Germinal center (tissue), 1 donor: Measurements from ENCODE around the gene PKP1.
A peak's percentile ranks its signal among the peaks of the same experiment; 100 is the strongest.

ENCODE experiments used
- DNase-seq: peaks from one replicate; pipeline ENCODE4 v3.0.0; 2012; ENCODE audit warnings: mixed read lengths, low spot score

Gene PKP1

DNA sequence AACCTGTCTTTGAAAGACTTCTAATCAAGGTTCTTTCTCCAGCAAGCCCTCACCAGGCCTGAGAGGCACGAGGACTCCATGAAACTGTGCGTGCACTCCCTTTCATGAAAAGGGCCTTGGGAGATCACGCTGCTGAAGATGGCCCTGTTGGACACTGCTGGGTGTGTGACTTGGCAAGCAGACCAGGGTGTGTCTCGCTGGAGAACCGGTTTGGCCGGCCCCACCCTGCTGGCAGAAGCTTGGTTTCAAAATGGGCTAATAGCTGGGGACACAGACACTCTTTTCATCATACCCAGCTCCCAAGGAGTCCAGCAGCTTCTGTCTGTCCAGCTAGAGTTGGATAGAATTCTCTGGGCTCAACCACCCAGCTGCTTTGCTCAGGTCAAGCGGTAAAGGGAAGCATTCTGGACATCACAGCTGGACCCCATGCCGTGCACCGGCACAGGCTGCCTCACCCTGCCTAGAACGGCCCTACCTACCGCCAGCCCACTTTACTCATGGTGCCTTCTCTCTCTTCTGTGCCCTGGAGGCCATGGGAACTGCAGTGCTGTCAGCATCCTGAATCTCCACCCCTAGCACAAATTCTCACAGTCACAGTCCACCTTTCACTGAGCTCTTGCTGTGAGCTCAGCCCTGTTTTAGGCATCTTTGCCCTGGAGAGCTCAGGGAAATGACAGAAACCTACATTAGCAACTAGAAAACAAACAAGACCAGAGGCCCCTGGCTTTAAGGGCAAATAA lies 24.6 kb downstream of the PKP1 start:
- no peak for DNase-seq

DNA sequence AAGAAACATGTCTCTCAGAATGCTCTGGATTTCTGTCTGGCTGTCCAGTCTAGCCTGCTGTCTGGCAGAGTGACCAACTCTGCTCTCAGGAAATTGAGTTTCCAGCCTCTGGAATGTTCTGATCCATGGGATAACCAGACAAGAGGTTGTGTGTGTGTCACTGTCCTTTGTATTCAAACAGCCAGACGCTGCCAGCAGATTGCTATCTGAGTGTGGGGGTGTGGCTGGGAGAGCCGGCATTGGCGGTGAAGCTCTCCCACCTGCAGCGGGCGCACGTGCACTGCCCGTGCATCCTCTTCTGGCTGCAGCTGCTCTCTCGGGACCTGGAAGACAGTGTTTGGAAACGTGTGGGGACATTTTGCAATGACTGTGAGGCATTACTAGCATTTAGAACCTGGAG lies 26.1 kb downstream of the PKP1 start:
- peak; percentile 19 for DNase-seq

DNA sequence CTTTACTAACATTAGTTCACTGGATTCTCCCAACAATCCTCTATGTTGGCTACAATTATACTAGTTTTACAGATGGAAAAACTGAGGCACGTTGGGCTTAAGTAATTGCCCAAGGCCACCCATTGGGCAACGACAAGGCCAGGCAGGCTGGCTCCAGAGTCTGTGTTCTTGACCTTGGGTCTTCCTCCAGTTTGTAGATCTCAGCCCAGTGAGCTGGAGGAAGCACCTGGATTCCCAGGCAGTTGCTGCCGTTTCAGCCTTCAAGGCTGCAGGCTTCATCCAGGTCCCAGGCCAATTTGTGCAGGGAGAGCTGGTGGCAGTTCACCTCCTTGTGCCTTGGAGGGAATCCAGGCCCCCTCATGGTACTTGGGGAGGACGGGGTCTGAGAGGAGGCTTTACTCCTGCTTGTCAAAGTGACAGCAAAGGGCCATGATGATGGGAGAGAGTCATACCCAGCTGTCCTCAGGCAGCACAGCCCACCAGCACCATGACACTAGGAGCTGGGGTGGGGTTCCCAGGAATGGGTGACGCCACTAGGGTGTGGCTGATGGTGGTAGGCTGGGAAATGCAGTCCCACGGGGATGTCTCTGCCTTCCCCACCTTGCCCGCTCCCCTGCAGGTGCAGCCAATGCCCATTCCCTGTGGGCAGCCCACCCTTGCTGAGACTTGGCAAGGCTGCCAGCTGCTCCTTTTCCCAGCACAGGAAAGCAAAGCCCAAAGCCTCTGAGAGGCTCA lies 27.1 kb downstream of the PKP1 start:
- no peak for DNase-seq

DNA sequence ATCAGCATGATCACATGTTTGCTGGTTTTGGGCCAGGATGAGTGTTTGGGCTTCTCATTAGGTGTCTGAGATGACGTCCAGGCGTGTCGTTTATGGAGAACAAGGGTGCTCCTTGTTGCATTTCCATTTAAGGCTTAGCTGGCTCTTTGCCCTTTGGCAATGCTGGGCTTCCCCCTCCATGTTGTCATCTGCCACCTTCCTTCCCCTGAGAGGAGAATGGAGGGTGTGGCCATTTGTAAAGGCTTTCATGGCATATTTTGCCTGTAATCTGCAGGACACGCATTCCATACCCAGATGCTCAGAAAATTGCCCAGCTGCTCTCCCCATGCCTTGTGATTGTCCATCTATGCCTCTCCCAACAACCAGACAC lies 27.7 kb downstream of the PKP1 start:
- DNase-seq, result no peak

DNA sequence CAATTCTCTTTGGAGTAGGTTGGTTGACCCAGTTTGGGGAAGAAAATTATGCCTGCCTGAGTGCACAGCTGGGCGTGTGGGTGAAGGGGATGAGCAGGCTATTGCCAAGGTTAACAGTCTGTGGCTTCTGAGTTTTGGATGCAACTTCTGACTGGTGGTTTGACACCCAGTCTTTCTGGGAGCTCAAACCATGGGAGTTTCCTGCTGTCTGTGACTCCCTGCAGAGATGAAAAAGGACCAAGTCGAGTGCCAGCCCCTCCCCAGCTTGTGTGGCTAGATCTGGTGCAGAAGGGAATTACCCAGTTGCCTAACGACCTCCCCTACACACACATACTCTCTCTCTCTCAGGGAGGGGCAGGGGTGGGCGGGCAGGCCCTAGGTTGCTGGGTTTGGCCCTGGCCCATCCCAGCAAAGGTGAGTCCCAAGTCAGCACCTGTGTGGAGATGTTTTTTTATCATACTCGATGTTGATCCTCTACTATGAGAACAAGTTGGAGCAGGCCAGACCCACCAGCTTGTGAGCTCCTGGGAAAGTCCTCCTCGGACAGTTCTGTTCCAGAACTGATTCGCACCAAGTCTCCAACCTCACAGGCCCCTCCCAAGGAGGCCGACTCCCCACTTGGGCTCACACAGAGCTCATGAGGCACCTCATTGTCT lies 28.2 kb downstream of the PKP1 start:
- DNase-seq, result no peak

DNA sequence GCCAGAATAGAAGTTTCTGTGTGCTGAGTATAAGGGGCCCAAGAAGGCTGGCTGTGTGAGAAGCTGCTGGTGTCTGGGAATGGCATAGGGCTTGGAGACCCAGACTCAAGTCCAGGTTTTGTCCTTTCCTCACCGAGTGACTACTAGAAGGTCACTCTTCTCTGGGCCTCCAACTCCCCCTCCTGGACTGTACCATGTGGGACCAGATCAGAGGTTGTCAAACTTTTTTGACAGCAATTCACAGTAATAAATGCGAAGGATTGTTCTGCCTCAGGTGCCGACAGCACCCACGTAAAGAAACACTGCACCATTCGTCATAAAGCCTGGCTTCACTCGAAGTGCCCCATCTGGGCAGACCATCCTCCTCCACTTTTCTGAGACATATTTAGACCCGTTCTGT lies 29.0 kb downstream of the PKP1 start:
- no peak for DNase-seq

DNA sequence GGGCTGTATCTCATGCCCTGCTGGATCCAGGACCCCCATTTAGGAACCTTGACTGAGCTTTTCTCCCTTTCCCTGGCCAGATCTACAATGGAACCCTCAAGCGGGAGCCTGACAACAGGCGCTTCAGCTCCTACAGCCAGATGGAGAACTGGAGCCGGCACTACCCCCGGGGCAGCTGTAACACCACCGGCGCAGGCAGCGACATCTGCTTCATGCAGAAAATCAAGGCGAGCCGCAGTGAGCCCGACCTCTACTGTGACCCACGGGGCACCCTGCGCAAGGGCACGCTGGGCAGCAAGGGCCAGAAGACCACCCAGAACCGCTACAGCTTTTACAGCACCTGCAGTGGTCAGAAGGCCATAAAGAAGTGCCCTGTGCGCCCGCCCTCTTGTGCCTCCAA lies 29.8 kb downstream of the PKP1 start:
- no peak for DNase-seq

DNA sequence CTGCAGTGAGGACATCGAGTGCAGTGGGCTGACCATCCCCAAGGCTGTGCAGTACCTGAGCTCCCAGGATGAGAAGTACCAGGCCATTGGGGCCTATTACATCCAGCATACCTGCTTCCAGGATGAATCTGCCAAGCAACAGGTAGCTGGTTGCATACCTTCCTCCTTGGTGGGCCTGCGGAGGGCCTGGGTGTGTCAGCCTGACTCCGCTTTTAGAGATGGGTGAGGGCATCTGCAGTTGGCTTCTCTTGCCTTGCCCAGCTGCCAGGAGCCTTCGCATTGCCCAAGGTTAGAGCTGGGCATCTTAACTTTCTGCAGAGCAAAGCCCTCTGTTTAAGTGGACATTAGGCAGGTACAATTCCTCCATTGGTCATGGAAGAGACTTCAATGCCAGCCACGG lies 33.2 kb downstream of the PKP1 start:
- no peak for DNase-seq

DNA sequence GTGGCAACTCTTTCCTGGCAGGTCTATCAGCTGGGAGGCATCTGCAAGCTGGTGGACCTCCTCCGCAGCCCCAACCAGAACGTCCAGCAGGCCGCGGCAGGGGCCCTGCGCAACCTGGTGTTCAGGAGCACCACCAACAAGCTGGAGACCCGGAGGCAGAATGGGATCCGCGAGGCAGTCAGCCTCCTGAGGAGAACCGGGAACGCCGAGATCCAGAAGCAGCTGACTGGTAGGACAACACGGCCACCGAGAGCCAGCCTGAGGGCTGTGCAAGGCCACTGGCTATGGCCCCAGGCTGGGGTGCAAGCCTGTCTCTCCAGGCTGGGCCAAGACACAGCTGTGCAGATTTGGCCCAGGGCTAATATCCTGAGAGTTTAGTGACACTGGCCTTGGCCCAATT lies 34.2 kb downstream of the PKP1 start:
- DNase-seq, result no peak

DNA sequence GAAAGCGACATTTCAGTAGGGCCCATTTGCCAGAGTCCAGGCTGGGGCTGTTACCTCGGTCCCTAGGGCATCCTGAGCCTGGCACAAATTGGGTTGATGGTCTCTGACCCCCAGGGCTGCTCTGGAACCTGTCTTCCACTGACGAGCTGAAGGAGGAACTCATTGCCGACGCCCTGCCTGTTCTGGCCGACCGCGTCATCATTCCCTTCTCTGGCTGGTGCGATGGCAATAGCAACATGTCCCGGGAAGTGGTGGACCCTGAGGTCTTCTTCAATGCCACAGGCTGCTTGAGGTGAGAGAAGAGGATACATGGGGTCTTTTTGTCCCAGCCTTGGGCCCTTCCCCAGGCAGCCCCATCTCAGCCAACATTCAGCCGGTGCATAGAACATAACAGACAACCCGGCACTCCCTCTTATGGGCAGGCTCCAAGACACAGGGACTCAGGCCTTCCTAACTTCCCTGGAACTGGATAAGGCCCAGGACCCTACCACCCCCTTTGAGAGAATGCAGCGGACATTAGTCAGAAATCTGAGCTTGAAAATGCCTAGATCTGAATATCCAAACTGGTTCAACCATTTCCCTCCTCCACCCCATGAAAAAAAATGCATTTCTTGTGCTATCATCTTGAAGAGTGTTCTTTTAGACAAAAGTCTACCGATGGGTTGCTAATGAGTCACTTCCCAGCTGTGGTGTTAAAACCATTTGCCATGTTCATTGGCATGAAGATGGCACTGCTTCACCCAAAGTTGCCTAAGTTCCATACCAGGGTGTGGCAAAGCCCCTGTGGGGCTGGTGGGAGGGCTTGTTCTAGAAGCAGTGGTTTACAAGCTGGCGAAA lies 35.4 kb downstream of the PKP1 start:
- DNase-seq, result no peak

DNA sequence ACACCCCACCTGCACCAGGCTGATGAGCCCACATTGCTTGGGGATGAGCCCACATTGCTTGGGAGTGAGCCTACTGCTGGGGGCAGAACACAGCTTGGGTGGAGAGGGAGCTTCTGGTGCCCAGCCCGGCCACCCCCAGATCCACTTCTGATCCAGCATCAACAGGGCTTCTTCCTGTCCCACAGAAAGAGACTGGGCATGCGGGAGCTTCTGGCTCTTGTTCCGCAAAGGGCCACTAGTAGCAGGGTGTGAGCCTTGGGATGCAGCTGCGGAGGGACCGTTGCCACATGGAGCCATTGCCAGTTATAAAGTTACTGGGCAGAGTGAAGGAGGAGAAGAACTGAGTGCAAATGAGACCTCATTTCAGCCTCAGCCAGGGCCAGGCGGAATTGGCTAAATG lies 36.3 kb downstream of the PKP1 start:
- no peak for DNase-seq

DNA sequence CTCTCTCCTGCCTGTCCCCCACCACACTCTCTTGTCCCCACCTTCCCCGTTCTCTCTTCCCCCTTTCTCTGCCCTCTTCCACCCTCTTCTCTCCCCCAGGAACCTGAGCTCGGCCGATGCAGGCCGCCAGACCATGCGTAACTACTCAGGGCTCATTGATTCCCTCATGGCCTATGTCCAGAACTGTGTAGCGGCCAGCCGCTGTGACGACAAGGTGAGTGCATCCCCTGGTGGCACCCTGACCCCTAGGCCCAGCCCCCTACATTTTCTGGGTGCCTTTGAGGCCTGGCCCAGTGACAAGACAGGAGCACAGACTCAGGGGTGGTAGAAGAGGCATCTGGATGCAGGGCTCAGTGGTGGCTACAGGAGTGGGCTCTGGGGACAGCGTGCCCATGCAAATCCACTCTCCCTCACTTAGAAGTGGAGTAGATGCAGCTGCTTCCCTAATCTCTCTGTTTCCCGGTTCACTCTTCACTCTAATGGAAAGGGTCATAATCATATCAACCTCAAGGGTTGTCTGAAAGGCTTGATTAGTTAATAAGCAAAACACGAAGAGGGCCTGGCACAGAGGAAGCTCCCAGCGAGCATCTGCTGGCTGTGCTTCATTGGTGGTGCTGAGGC lies 37.0 kb downstream of the PKP1 start:
- no peak for DNase-seq

DNA sequence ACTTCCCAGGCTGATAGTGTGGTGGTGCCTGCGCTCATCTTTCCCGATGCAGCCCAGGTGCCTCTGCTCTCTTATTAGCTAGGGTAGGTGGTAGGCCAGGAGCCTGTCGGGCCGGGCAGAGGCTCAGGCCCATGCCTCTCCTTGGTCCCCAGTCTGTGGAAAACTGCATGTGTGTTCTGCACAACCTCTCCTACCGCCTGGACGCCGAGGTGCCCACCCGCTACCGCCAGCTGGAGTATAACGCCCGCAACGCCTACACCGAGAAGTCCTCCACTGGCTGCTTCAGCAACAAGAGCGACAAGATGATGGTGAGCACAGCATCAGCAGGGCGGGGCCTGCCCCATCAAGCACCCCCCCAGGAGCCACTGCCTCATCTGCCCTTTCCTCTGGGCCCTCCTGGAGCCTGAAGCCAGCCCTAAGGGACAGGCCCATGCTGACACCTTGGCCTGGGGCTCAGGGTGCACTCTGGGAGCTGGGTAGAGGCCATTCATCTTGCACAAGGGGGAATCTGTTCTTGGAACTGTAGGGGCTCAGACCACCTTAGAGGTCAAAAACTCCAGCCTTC lies 38.6 kb downstream of the PKP1 start:
- DNase-seq, result no peak

DNA sequence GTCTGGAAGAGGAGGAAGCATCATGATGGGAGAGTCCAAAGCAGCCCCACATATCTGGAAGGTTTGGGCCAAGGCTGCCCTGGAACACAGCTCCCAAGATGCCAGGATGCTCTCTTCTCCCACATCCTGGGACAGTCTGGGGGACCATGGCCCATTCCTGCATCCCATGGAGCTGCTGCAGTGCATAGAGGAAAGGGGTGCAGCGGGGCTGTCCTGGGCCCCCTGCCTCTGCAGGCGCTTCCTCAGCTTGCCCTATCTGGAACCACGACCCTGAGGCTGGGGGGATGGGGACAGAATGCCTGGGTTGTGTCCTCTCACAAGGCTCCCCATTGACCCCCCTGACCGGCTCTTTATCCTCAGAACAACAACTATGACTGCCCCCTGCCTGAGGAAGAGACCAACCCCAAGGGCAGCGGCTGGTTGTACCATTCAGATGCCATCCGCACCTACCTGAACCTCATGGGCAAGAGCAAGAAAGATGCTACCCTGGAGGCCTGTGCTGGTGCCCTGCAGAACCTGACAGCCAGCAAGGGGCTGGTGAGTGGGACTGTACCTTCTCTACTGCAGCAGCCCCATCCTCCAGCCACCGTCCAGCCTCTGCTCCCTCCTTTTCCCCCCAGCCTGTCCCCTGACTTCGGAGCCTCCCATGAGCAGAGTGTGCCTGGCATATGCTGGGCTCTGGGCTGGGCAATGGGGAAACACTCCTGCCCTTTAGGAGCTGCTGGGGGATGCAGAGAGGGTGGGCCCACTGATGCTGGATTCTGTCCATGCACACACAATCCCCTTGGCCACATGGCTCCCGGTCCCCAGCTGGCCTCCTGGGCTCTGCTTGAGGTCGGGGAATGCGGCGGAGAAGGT lies 39.6 kb downstream of the PKP1 start:
- no peak for DNase-seq

DNA sequence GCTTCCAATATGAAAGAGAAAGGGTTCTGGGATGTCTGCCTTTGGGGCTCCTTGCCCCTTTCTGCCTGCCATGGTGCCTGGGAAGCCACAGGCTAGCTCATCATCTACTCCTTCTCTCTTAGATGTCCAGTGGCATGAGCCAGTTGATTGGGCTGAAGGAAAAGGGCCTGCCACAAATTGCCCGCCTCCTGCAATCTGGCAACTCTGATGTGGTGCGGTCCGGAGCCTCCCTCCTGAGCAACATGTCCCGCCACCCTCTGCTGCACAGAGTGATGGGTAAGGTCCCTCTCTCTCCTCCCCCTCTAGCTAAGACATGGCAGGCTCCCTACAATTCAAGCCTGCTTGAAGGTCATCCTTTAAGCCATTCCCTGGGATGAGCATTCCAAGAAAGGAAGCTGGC lies 41.0 kb downstream of the PKP1 start:
- DNase-seq, result no peak

DNA sequence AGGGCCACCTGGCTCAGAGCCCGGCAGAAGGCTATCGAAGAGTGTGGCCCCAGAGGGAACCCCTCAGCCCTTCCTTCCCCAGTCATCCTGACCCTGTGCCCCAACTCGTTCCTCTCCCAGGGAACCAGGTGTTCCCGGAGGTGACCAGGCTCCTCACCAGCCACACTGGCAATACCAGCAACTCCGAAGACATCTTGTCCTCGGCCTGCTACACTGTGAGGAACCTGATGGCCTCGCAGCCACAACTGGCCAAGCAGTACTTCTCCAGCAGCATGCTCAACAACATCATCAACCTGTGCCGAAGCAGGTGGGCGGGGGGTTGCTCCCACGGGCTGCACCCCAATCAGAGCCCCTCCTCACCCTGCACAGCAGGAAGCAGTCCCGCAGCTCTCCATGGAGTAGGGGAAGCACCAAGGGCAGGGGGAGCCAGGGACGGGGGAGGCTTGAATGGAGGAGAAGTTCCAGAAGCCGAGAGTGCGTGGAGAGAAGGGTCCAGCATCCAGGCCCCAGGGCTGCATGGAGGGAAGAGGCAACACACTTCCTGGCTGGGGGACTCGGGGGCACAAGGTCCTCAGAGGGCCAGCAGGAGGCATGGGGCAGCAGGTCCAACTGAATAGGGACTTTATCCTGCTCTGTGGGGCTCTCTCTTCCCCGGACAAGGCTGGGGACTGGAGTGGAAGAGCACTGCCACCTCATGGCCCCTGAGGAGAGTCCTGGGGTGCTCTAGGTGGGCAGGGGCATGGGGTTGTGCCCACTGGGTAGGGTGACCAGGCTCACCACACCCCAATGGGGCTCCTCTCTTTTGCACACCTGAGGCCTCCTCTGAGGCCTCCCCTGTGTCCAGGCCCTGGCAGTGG lies 41.7 kb downstream of the PKP1 start:
- DNase-seq, result no peak

DNA sequence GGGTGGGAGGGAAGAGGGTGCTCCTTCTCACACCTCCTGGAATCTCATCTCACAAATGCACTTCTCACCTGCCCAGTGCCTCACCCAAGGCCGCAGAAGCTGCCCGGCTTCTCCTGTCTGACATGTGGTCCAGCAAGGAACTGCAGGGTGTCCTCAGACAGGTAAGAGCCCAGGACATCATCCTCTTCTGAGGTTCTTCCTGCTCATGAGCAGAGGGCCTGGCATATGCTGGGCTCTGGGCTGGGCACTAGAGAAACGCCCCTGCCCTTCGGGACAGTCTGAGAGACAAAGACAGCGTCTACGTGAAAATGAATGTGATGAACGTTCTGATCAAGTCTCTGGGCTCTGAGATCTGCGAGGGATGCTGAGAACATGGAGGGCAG lies 42.4 kb downstream of the PKP1 start:
- DNase-seq, result no peak

DNA sequence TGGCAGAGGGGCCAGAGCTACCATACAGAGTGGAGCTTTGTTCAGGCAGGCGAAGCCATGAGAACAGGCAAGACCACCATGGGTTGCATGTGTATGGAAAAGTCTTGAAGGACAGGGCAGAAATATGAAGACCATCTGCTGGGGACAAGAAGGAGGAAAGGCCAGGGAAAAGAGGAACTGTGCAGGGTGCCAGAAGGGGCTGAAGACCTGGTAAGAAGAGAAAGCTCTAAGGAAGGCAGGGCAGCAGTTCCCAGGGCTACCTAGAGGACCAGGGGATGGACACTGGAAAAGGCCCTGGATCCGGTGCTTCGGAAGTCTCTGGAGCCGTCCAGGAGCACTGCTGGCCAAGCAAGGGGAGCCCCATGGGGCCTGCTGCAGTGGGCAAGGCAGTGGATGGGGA lies 43.4 kb downstream of the PKP1 start:
- DNase-seq, result no peak

DNA sequence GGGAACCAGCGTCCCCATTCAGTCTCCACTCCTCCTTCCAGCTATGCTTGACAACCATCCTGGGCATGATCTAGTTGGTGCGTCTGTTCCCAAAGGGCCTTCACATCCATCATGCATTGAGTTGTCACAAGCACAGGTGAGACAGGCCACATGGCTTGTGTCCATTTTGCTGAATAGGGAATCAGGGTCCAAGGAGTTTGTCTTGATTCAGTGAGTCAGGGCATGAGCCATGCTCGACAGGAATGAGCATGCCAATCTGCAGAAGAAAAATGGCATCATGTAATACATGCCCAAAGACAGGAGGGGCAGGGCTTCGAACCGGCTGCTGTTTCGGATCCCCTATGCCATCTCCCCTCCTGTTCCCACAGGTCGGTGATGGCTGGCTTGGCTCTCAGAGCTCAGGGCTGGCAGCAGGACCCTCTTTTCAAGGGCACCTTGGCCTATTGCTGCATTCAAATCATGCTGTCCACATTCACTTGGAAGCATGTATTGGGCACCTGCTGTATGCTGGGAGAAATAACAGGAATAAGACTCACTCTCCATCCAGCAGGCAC lies 44.5 kb downstream of the PKP1 start:
- DNase-seq, result no peak

DNA sequence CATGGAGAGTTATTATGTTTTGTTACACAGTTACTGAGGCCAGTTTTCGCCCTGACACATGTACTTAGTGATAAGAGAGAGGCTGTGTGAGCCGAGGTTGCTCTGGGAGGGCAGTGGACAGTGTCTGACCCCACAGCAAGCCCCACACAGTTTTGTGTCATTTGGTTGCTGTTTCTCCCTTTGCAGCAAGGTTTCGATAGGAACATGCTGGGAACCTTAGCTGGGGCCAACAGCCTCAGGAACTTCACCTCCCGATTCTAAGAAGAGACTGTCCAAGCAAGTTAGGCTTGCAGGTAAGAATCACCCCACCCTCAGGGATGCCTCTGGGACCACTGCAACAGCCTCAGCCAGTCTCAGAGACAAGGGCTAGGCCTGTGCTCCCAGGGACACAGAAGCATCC lies 45.3 kb downstream of the PKP1 start:
- DNase-seq, result no peak
